Astrocyte (in vitro differentiated cells and primary cell): ENCODE data around the gene CDK14. TPM values are rescaled to one million over a fixed set of nuclear protein-coding genes. Genes with fewer than 3 reads are reported as not detected.

ENCODE experiments used
- DNase-seq: peaks from one replicate; pipeline ENCODE4 v3.0.0-alpha.2; 2010; ENCODE audit warnings: low read depth
- FAIRE-seq: peaks from 2 replicates; lab custom pipeline; 2011; peaks lifted over from hg19 to GRCh38; lab: Jason Lieb, UNC
- H2AFZ ChIP-seq: 2 replicates; pipeline ENCODE4 v1.6.0; 2012; ENCODE audit warnings: low read depth, low read length, inconsistent platforms
- H3K27ac ChIP-seq: 2 replicates; pipeline ENCODE4 v1.5.1; 2011; ENCODE audit warnings: low read depth, low read length, inconsistent platforms
- H3K27me3 ChIP-seq: 2 replicates; pipeline ENCODE4 v1.6.0; 2011; ENCODE audit warnings: low read length, inconsistent platforms; ENCODE audit not compliant: insufficient read depth
- H3K36me3 ChIP-seq: 2 replicates; pipeline ENCODE4 v1.5.1; 2011; ENCODE audit warnings: low read length, inconsistent platforms; ENCODE audit not compliant: insufficient read depth
- H3K4me1 ChIP-seq: 2 replicates; pipeline ENCODE4 v1.5.1; 2011; ENCODE audit warnings: low read length, inconsistent platforms; ENCODE audit not compliant: insufficient read depth
- H3K4me2 ChIP-seq: 2 replicates; pipeline ENCODE4 v1.6.0; 2012; ENCODE audit warnings: low read length, inconsistent platforms
- H3K4me3 ChIP-seq: 2 replicates; pipeline ENCODE4 v1.5.1; 2011; ENCODE audit warnings: low read depth, mild to moderate bottlenecking, low read length, inconsistent platforms; ENCODE audit not compliant: insufficient read depth
- H3K79me2 ChIP-seq: 2 replicates; pipeline ENCODE4 v1.6.0; 2012; ENCODE audit warnings: mild to moderate bottlenecking, low read length, inconsistent platforms; ENCODE audit not compliant: insufficient read depth
- H3K9ac ChIP-seq: 2 replicates; pipeline ENCODE4 v1.6.0; 2012; ENCODE audit warnings: mild to moderate bottlenecking, low read length, inconsistent platforms
- H3K9me3 ChIP-seq: 2 replicates; pipeline ENCODE4 v1.5.1; 2012; ENCODE audit warnings: low read depth, mild to moderate bottlenecking, low read length, inconsistent platforms; ENCODE audit not compliant: insufficient read depth
- H4K20me1 ChIP-seq: 2 replicates; pipeline ENCODE4 v1.6.0; 2012; ENCODE audit warnings: low read length, inconsistent platforms; ENCODE audit not compliant: insufficient read depth
- H3K27ac Mint-ChIP-seq: one replicate; pipeline ENCODE4 v1.8.0; 2021; ENCODE audit warnings: mild to moderate bottlenecking, mixed read lengths; ENCODE audit not compliant: unreplicated experiment
- H3K27me3 Mint-ChIP-seq: one replicate; pipeline ENCODE4 v1.8.0; 2021; ENCODE audit warnings: low read depth, mixed read lengths; ENCODE audit not compliant: unreplicated experiment
- H3K36me3 Mint-ChIP-seq: one replicate; pipeline ENCODE4 v1.8.0; 2021; ENCODE audit warnings: low read depth, mixed read lengths; ENCODE audit not compliant: unreplicated experiment
- H3K4me1 Mint-ChIP-seq: one replicate; pipeline ENCODE4 v1.8.0; 2021; ENCODE audit warnings: low read depth, mixed read lengths; ENCODE audit not compliant: unreplicated experiment
- H3K4me3 Mint-ChIP-seq: one replicate; pipeline ENCODE4 v1.8.0; 2021; ENCODE audit warnings: mild to moderate bottlenecking, moderate library complexity, mixed read lengths; ENCODE audit not compliant: unreplicated experiment
- H3K9me3 Mint-ChIP-seq: one replicate; pipeline ENCODE4 v1.8.0; 2021; ENCODE audit warnings: mild to moderate bottlenecking, mixed read lengths; ENCODE audit not compliant: unreplicated experiment
- EZH2 ChIP-seq: IDR thresholded peaks from 2 replicates; pipeline ENCODE4 v1.6.1; 2012; ENCODE audit warnings: mild to moderate bottlenecking, low read length, inconsistent platforms; ENCODE audit not compliant: insufficient read depth
- total RNA-seq: library from RNA; stranded (reverse); gene quantifications from 2 replicates; pipeline ENCODE4 v1.2.1, GENCODE V29; 2021
- TF ChIP-seq, protein P1 (sequence below): IDR thresholded peaks from 2 replicates; pipeline ENCODE4 v1.5.1; 2011; ENCODE audit warnings: low read depth, mild to moderate bottlenecking, inconsistent platforms, low read length, moderate library complexity; ENCODE audit not compliant: insufficient read depth

CDK14 gene
- total RNA-seq, 1 donor from 2014 or later, result 30.2 TPM

DNA sequence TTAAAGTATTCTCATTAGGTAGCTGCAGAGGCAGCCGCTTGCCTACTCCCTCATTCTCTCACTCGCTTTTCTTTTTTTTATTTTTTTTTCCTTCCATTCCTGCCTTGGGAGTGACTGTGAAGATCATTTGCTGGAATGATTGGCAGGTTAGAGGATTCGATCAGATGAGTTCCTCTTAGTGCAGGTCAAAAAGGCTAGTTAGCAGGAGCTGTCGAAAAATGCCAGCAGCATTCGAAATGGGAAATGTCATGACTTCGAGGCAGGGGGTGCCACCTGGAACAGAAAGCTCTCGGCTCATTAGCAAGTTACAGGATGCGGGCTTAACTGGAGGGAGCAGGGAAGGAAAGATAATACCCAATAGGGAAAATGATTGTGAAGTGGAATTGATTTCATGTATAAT, 530.6 kb downstream of the CDK14 start:
- H3K27me3 Mint-ChIP-seq, result no peaks in the 10 kb centered on the region
- Histone ChIP-seq H4K20me1 (no peaks in the 10 kb centered on the region), H3K27ac (no peak overlapping the region), H3K27me3 (no peaks in the 10 kb centered on the region), H3K4me2 (no peak overlapping the region), H3K36me3 (no peaks in the 10 kb centered on the region), H3K9me3 (no peaks in the 10 kb centered on the region), H2AFZ (no peak overlapping the region), H3K79me2 (no peaks in the 10 kb centered on the region), H3K4me3 (no peak overlapping the region), H3K4me1 (no peaks in the 10 kb centered on the region), H3K9ac (no peak overlapping the region)
- H3K27ac Mint-ChIP-seq, result no peak overlapping the region
- no peak for DNase-seq
- H3K4me1 Mint-ChIP-seq, result peaks cover 6% of the 10 kb centered on the region
- H3K4me3 Mint-ChIP-seq, result no peak overlapping the region
- H3K36me3 Mint-ChIP-seq, result no peaks in the 10 kb centered on the region
- FAIRE-seq, result no peak
- H3K9me3 Mint-ChIP-seq, result no peaks in the 10 kb centered on the region
- no peak for TF ChIP-seq EZH2
- TF ChIP-seq, protein P1, sequence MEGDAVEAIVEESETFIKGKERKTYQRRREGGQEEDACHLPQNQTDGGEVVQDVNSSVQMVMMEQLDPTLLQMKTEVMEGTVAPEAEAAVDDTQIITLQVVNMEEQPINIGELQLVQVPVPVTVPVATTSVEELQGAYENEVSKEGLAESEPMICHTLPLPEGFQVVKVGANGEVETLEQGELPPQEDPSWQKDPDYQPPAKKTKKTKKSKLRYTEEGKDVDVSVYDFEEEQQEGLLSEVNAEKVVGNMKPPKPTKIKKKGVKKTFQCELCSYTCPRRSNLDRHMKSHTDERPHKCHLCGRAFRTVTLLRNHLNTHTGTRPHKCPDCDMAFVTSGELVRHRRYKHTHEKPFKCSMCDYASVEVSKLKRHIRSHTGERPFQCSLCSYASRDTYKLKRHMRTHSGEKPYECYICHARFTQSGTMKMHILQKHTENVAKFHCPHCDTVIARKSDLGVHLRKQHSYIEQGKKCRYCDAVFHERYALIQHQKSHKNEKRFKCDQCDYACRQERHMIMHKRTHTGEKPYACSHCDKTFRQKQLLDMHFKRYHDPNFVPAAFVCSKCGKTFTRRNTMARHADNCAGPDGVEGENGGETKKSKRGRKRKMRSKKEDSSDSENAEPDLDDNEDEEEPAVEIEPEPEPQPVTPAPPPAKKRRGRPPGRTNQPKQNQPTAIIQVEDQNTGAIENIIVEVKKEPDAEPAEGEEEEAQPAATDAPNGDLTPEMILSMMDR, result no peak

DNA sequence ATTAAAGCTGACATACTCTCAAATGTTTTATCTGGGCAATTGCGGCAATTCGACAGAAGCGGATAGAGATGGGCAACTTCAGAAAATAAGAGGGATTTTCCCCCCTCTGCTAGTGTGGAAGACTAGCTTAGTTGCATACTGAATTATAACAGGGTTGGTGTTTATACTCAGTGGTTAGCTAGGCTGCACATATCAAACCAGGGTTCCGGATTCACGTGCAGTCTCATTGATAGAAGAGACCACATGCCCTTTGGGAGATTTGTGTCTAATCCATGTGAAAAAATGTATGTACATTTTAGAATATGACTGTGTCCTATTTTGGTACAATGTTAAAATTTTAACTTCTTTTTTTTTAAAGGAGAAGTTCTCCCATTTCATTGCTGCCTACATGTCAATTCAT, 531.2 kb downstream of the CDK14 start:
- Mint-ChIP-seq H3K4me3 (no peak overlapping the region), H3K27ac (no peak overlapping the region), H3K36me3 (no peaks in the 10 kb centered on the region), H3K27me3 (no peaks in the 10 kb centered on the region), H3K9me3 (no peaks in the 10 kb centered on the region), H3K4me1 (peaks cover 6% of the 10 kb centered on the region)
- Histone ChIP-seq H3K27ac (no peak overlapping the region), H2AFZ (no peak overlapping the region), H3K36me3 (no peaks in the 10 kb centered on the region), H3K79me2 (no peaks in the 10 kb centered on the region), H3K4me2 (no peak overlapping the region), H4K20me1 (no peaks in the 10 kb centered on the region), H3K4me1 (no peaks in the 10 kb centered on the region), H3K27me3 (no peaks in the 10 kb centered on the region), H3K9me3 (no peaks in the 10 kb centered on the region), H3K9ac (no peak overlapping the region), H3K4me3 (no peak overlapping the region)
- FAIRE-seq, result no peak
- no peak for DNase-seq
- no peak for TF ChIP-seq EZH2
- TF ChIP-seq, protein P1, result no peak

DNA sequence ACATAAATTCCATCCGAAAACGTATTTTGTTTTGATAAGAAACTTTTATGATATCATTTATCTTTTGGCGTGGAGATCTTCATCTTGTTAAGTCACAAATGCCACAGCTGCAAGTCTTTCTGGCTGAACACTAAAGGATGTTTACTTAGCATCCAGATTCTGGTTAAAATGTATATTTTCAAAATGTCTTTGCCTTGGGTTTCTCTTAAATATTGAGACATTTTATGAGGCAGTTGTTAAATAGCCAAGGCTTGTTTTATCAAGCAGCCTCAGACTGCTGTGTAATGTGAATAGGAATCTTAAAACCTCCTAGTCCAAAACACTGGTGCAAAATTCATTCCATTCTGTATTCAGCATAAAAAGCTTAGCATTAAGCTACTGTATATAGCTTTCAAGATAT, 531.8 kb downstream of the CDK14 start:
- H3K27ac Mint-ChIP-seq, result no peak overlapping the region
- Histone ChIP-seq H3K4me3 (no peak overlapping the region), H3K36me3 (no peaks in the 10 kb centered on the region), H3K79me2 (no peaks in the 10 kb centered on the region), H3K4me2 (no peak overlapping the region), H3K9me3 (no peaks in the 10 kb centered on the region), H3K27me3 (no peaks in the 10 kb centered on the region), H3K9ac (no peak overlapping the region), H3K4me1 (no peaks in the 10 kb centered on the region), H2AFZ (no peak overlapping the region), H4K20me1 (no peaks in the 10 kb centered on the region), H3K27ac (no peak overlapping the region)
- H3K4me1 Mint-ChIP-seq, result peaks cover 6% of the 10 kb centered on the region
- no peaks in the 10 kb centered on the region for H3K36me3 Mint-ChIP-seq
- no peak overlapping the region for H3K4me3 Mint-ChIP-seq
- TF ChIP-seq EZH2, result no peak
- H3K27me3 Mint-ChIP-seq, result no peaks in the 10 kb centered on the region
- no peaks in the 10 kb centered on the region for H3K9me3 Mint-ChIP-seq
- DNase-seq, result peak; percentile 19
- no peak for FAIRE-seq
